Superior temporal gyrus (tissue), 1 donor: Measurements from ENCODE around the gene WDR90.

Experiments used
- DNase-seq: peaks from one replicate; pipeline ENCODE4 v3.0.0-alpha.2; 2016; ENCODE audit errors: extremely low spot score

The WDR90 gene

GRCh38 chr16:626787-627453 lies 22.2 kb upstream of the WDR90 start:
- peak; percentile 35 for DNase-seq

GRCh38 chr16:627454-628239 lies 21.5 kb upstream of the WDR90 start:
- no peak for DNase-seq

DNA sequence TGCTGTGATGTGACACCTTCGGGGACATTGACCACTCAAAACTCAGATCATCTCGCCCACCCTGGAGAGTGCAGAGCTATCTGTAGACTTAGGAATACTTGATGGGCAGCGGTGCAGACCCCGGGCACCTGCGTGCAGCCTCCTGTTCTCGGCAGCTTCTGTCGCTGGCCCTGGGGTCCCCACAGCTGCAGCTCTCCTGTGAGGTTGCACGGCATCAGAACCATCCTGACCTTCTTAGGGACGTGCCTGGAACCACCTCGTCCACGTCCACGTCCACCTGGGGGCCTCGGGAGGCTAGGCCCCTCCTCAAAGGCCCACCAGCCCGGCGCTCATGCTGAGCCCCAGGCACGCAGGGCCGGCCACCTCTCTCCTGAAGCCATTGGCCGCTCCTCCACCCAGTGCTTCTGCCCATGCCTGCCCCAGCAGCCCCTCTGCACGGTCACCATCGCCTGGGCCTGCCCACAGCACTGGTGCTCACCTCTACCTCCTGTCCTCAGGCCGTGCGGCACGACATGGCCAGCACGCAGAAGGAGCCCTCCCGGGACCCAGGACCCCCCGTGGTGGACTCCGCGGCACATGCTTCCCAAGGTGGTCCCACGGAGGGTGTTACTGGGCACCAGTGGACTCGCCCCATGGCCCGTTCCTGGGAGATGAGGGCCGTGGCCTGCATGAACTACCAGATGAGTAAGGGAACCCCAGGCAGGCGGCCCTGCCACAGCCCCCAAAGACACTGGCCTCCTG lies 20.7 kb upstream of the WDR90 start:
- DNase-seq, result no peak

DNA sequence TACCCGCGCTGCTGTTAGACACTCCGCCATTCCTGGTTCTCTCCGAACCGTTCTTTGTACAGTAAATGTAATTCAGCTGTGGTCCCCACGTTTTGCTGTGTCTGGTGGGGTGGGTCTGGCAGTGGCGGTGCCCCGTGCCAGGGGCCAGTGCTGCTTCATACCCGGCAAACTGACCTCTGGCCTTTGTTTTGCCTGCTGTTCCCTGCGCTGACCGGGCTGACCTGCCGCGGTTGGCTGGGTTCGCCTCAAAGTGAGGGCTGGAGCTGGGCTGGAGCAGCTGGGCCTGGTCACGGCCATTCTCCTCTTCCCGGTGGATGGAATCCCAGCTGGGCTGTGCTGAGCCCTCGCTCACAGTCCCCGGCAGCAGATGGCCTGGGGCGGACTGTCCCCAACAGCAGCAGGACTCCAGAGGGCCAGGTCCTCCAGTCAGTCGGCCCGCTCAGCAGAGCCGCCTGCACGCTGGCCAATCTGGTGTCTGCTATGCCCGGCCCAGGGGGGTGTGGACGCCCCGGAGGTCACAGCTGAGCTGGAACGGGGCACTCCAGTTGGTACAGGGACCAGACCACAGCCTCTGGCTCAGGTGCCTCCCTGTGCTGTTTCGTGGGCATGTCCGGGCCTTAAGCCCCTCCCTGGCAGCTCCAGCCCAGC lies 19.9 kb upstream of the WDR90 start:
- DNase-seq, result no peak

GRCh38 chr16:629833-630248 lies 19.3 kb upstream of the WDR90 start:
- DNase-seq, result no peak

DNA sequence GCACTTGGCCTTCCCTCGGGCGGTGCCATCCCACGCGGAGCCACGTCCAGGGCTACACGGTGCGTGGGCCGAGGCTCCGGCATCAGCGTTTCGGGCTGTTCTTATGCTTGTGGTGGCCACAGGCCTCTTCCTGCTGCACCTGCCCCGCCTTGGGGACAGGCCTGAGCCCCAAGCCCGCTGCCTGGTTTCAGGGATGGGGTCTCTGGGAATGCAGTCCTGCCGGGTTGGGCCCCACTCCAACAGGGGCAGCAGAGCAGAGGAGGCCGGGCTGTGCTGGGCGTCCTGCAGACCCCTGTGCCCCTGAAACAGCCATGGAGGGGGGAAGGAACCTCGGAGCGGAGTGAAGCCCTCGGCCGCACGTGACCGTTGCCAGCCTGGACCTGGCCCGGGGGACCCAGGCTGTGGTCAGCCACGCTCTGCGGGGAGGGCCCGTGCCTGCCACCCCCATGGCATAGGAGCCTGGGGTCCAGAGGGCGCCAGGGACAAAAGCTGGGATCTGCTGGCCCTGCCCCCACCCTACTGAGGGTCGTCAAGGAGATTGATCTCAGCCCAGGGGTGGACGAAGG lies 18.8 kb upstream of the WDR90 start:
- no peak for DNase-seq

GRCh38 chr16:630815-631405 lies 18.3 kb upstream of the WDR90 start, which contains the start of gene WFIKKN1:
Gene WFIKKN1, plus strand, starts transcription at chr16:630985. Its CDS starts 269 bp downstream, at chr16:631254.
- no peak for DNase-seq

DNA sequence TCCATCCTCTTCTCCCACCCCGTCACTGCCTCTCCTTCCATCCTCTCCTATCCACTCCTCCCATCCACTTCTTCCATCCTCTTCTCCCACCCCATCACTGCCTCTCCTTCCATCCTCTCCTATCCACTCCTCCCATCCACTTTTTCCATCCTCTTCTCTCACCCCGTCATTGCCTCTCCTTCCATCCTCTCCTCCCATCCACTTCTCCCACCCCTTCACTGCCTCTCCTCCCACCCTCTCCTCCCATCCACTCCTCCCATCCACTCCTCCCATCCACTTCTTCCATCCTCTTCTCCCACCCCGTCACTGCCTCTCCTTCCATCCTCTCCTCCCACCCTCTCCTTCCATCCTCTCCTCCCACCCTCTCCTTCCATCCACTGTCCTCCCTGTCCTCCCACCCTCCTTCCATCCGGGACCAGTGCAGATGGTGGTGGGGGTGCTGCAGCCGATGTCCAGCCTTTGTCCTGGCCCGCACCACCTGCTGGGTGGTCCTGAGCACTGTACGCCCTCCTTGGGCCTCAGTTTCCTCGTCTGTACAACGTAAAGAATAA lies 17.3 kb upstream of the WDR90 start:
- no peak for DNase-seq

DNA sequence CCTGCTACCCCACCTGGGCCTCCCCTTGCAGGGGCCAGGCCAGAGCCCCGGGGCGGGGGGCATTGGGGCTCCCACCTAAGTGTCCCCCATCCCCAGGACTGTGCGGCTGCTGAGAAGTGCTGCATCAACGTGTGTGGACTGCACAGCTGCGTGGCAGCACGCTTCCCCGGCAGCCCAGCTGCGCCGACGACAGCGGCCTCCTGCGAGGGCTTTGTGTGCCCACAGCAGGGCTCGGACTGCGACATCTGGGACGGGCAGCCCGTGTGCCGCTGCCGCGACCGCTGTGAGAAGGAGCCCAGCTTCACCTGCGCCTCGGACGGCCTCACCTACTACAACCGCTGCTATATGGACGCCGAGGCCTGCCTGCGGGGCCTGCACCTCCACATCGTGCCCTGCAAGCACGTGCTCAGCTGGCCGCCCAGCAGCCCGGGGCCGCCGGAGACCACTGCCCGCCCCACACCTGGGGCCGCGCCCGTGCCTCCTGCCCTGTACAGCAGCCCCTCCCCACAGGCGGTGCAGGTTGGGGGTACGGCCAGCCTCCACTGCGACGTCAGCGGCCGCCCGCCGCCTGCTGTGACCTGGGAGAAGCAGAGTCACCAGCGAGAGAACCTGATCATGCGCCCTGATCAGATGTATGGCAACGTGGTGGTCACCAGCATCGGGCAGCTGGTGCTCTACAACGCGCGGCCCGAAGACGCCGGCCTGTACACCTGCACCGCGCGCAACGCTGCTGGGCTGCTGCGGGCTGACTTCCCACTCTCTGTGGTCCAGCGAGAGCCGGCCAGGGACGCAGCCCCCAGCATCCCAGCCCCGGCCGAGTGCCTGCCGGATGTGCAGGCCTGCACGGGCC lies 16.5 kb upstream of the WDR90 start:
- no peak for DNase-seq

DNA sequence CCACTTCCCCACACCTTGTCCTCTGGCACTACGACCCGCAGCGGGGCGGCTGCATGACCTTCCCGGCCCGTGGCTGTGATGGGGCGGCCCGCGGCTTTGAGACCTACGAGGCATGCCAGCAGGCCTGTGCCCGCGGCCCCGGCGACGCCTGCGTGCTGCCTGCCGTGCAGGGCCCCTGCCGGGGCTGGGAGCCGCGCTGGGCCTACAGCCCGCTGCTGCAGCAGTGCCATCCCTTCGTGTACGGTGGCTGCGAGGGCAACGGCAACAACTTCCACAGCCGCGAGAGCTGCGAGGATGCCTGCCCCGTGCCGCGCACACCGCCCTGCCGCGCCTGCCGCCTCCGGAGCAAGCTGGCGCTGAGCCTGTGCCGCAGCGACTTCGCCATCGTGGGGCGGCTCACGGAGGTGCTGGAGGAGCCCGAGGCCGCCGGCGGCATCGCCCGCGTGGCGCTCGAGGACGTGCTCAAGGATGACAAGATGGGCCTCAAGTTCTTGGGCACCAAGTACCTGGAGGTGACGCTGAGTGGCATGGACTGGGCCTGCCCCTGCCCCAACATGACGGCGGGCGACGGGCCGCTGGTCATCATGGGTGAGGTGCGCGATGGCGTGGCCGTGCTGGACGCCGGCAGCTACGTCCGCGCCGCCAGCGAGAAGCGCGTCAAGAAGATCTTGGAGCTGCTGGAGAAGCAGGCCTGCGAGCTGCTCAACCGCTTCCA lies 15.7 kb upstream of the WDR90 start:
- DNase-seq, result no peak

GRCh38 chr16:634051-634670 lies 15.0 kb upstream of the WDR90 start:
- DNase-seq, result no peak

GRCh38 chr16:634996-635395 lies 14.2 kb upstream of the WDR90 start:
- DNase-seq, result no peak

DNA sequence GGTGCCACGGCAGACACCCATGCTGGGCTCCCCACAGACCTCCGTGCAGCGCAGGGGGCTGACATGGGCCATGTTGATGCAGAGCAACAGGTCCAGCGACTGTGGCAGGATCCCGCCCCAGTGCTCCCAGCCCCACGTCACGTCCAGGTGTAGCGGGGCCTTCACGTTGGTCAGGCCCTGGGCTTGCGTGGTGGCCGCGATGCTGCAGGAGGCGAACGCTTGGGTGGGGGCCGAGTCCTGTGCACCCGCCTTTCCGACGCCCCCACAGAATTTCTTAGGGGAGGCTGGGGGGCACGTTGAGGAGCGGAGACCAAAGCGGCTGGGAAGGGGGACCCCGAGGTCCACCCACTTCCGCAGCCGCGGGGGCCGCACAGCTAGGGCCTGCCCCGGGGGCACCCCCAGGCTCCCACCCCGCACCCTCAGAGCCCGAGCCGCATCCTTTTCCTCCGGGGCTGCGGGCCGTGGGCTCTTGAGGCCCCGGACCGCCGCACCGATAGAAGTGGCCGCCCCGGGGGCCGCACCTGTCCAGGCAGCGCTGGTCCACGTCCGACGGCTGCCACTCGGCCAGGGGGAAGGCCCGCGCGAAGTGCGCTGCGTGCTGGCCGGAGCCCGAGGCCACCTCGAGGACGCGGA lies 13.5 kb upstream of the WDR90 start:
- DNase-seq, result no peak

DNA sequence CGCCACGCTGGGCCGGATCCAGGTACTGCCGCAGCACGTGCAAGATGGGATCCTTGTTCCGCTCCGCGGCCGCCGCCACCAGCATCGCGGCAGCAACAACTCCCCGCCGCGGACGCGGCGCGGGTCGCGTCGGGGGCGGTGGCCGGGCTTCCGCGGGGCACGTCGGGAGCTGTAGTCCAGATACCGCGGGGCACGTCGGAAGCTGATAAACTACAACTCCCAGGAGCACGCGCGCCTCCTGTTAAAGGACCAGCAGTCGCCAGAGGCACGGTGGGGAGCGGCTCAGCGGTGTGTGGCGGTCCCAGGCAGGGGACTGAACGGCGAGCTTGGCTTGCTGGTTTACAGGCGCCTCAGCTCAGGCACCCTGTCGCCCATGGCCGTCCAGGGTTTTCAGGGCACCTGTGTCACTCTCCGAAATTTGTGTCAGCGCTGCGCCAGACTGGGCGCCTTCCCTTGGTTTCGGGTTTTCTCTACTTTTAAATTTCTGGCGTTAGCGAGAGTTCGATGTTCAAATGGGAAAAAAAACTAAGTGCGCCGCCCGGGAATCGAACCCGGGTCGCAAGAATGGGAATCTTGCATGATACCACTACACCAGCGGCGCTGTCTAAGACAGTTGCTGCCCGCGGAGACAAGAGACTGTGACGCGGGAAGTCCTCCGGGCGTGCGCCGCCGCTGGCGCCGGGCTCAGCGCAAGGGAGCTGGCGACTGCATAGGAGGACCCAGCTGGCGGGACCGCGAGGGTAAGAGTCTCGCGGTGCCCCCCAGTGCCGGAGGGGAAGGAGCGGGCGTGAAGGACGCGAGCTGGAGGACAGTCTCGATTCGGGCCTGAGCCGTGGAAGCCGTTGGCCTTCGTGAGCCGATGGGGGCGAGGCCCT lies 12.7 kb upstream of the WDR90 start, which contains the start of gene METTL26:
TSS of gene METTL26 (minus strand) at position 100 of the 875 bp plus-strand sequence. CDS start at position 85, 15 bp downstream.
- peak; percentile 97 for DNase-seq

- peak; percentile 49 for DNase-seq
Observed at GRCh38 chr16:637081-638018, 11.8 kb upstream of the WDR90 start.

DNA sequence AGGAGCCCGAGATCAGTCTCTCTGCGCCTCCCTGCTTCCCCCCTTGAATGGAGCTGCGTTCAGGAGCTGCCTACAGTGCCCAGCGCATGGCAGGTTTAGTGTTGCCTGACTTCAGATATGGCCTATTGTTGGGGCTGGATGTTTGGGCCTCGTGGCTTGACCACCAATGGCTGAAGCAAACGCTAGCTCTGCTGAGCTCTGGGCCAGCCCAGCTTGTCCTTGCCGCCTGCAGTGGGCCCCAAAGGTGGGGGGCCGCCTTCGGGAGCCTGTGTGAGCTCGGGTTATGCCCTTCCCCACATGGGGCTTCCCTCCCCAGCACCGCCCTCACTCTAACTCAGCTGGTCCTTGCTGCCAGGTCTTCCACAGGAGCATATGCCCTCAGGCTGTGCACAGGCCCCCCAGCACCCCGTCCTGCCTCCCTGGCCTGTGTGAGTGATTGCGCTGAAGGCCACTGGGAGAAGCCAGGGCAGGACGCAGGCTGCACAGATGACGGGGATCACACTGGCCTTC lies 11.1 kb upstream of the WDR90 start:
- no peak for DNase-seq
